NCI-H460 (cell line): ENCODE measurements around the gene MAML1. TPM values are rescaled to one million over a fixed set of nuclear protein-coding genes. Genes with fewer than 3 reads are reported as not detected.

Experiments used
- DNase-seq: peaks from one replicate; pipeline ENCODE4 v3.0.0-alpha.2; 2016; ENCODE audit warnings: low read depth; ENCODE audit errors: extremely low read depth
- small RNA-seq, 2 experiments: library from RNA; depleted of rRNA; stranded (forward); fragments of <200 nt; gene quantifications; one replicate each; pipeline ENCODE3, GENCODE V24; 2014
- total RNA-seq: library from RNA; depleted of rRNA; stranded (reverse); fragments of >200 nt; shearing (Covaris generic); gene quantifications from 2 replicates; pipeline ENCODE4 v1.2.3, GENCODE V29; 2014; rRNA removed

MAML1 gene
- total RNA-seq, 1 experiment from 2014 or later = 13.0 TPM

- peak; percentile 91 for DNase-seq
Observed at GRCh38 chr5:179818746-179819295, 86.2 kb downstream of the MAML1 start.

GRCh38 chr5:179819296-179820126 lies 86.9 kb downstream of the MAML1 start:
- DNase-seq = peak; percentile 66

GRCh38 chr5:179820127-179820482 lies 87.5 kb downstream of the MAML1 start:
- no peak for DNase-seq

GRCh38 chr5:179820483-179821297 lies 88.1 kb downstream of the MAML1 start, which contains the start of gene SQSTM1:
Gene SQSTM1 (plus strand): TSS chr5:179820905. CDS start chr5:179820937, 32 bp downstream.
- peak; percentile 78 for DNase-seq

GRCh38 chr5:179821298-179822058 lies 88.9 kb downstream of the MAML1 start:
- peak; percentile 89 for DNase-seq

- no peak for DNase-seq
Observed at GRCh38 chr5:179822059-179822432, 89.4 kb downstream of the MAML1 start.

- DNase-seq = no peak
Observed at GRCh38 chr5:179822444-179822990, 89.9 kb downstream of the MAML1 start.

GRCh38 chr5:179823937-179824744 lies 91.5 kb downstream of the MAML1 start:
- no peak for DNase-seq

- no peak for DNase-seq
Observed at GRCh38 chr5:179824745-179825112, 92.1 kb downstream of the MAML1 start.

- DNase-seq = no peak
Observed at GRCh38 chr5:179825655-179826182, 93.1 kb downstream of the MAML1 start.

Small RNA genes lying within 50 kb of the gene (small RNA-seq; reads per million reads assigned to genes)
- 0 to 0.06 reads per million in 2 experiments for gene MIR1229

Other genes starting within 250 kb of the MAML1 start
- 38.0 and 39.2 TPM in 2 replicates for gene RUFY1, start 182.3 kb upstream of the MAML1 start, total RNA-seq
- 389 and 564 TPM in 2 replicates for gene HNRNPH1, start 109.2 kb upstream of the MAML1 start, total RNA-seq
- not detected in 2 replicates for gene CBY3, start 51.8 kb upstream of the MAML1 start, total RNA-seq
- 1,531 and 1,574 TPM in 2 replicates for gene CANX, start 33.9 kb upstream of the MAML1 start, total RNA-seq
- 0.81 and 0.87 TPM in 2 replicates for gene LTC4S, start 61.2 kb downstream of the MAML1 start, total RNA-seq
- 94.0 and 101 TPM in 2 replicates for gene MGAT4B, start 74.0 kb downstream of the MAML1 start, total RNA-seq
- 632 and 637 TPM in 2 replicates for gene SQSTM1, start 88.1 kb downstream of the MAML1 start, total RNA-seq
- gene MRNIP, start 126.0 kb downstream of the MAML1 start, total RNA-seq = 13.6 and 21.5 TPM in 2 replicates
- gene TBC1D9B, start 175.1 kb downstream of the MAML1 start, total RNA-seq = 44.9 and 45.1 TPM in 2 replicates